ENCODE data around the gene ACACA.
"Not testable (repeated sequence)": the region's sequence is repeated elsewhere in the genome, so short reads cannot be mapped to it uniquely, and the experiment has no call there.

ACACA gene

GRCh38 chr17:37089956-37090355, 316.7 kb downstream of the ACACA start:
- peak; percentile 35 for DNase-seq

- no peak for DNase-seq
Measured at GRCh38 chr17:37088913-37089312, 317.7 kb downstream of the ACACA start.

- no peak for DNase-seq
Measured at GRCh38 chr17:37088459-37088858, 318.2 kb downstream of the ACACA start.

GRCh38 chr17:37087683-37088082, 319.0 kb downstream of the ACACA start:
- no peak for DNase-seq

- DNase-seq = no peak
Measured at GRCh38 chr17:37086948-37087347, 319.7 kb downstream of the ACACA start.

- DNase-seq = no peak
Measured at GRCh38 chr17:37086334-37086733, 320.3 kb downstream of the ACACA start.

GRCh38 chr17:37084372-37084771, 322.3 kb downstream of the ACACA start:
- DNase-seq = no peak

- no peak for DNase-seq
Measured at GRCh38 chr17:37083456-37083855, 323.2 kb downstream of the ACACA start.

- no peak for DNase-seq
Measured at GRCh38 chr17:37082985-37083384, 323.7 kb downstream of the ACACA start.

GRCh38 chr17:37082311-37082860, 324.2 kb downstream of the ACACA start:
- DNase-seq = no peak

- DNase-seq = no peak
Measured at GRCh38 chr17:37081287-37081686, 325.3 kb downstream of the ACACA start.

- DNase-seq = no peak
Measured at GRCh38 chr17:37079735-37080134, 326.9 kb downstream of the ACACA start.

- no peak for DNase-seq
Measured at GRCh38 chr17:37079065-37079708, 327.4 kb downstream of the ACACA start.

- not testable (repeated sequence) for DNase-seq
Measured at GRCh38 chr17:37073464-37073863, 333.2 kb downstream of the ACACA start.

- DNase-seq = no peak
Measured at GRCh38 chr17:37069087-37069486, 337.5 kb downstream of the ACACA start.

- peak; percentile 51 for DNase-seq
Measured at GRCh38 chr17:37068266-37068665, 338.4 kb downstream of the ACACA start.

- DNase-seq = no peak
Measured at GRCh38 chr17:37067555-37068111, 339.0 kb downstream of the ACACA start.

- DNase-seq = no peak
Measured at GRCh38 chr17:37066322-37067255, 340.0 kb downstream of the ACACA start.

GRCh38 chr17:37065486-37066321, 340.9 kb downstream of the ACACA start:
- DNase-seq = no peak

GRCh38 chr17:37064956-37065355, 341.7 kb downstream of the ACACA start:
- DNase-seq = no peak

GRCh38 chr17:37064206-37064605, 342.4 kb downstream of the ACACA start:
- DNase-seq = no peak

- DNase-seq = no peak
Measured at GRCh38 chr17:37062021-37062420, 344.6 kb downstream of the ACACA start.

- DNase-seq = no peak
Measured at GRCh38 chr17:37060928-37061327, 345.7 kb downstream of the ACACA start.
